ENCODE data around the gene AOAH. TPM values are rescaled to one million over a fixed set of nuclear protein-coding genes. Genes with fewer than 3 reads are reported as not detected.

The AOAH gene
- total and polyA plus RNA-seq, 2 donors (not counting 3 experiments of a cell fraction or from before 2014, with no cell fraction given): not detected

DNA sequence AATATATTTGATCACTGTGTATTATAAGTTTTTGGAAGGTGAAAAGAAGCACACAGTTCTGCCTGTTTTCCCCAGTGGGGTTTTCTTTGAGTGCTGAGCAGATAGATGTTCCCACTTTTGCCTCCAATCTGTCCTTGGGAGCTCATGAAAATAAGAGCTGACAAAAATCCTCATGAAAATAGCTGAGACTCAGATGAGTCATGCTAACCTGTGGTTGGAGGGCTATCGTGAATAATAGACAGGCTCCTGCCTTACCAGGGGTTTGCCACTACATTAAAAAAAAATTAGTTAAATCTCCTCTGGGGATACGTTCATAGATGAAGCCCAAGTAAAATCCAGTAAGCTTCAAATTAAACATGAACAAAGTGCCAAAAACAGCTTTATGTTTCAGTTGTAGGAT is 10.9 kb upstream of the AOAH start:
- H3K36me3 ChIP-seq (ENCODE audit: control insufficient read depth in 2 of 2, extremely low read depth in 1 of 2, insufficient read depth in 2 of 2, low read length in 2 of 2): no peaks in the 10 kb centered on the region
- no peaks in the 10 kb centered on the region for H3K4me1 ChIP-seq (ENCODE audit: control insufficient read depth, extremely low read depth, insufficient read depth, low read length)
- no peaks in the 10 kb centered on the region for H3K9me3 ChIP-seq (replicated peaks; ENCODE audit: control insufficient read depth, insufficient read depth, low read length)
- no peak overlapping the region for H3K9ac ChIP-seq (replicated peaks; ENCODE audit: extremely low read depth, insufficient read depth, low read length)
- TF ChIP-seq MYC (IDR thresholded peaks at IDR 0.05; ENCODE audit: low read depth, low read length): no peak
- TF ChIP-seq FOS (IDR thresholded peaks at IDR 0.05; ENCODE audit: borderline replicate concordance, insufficient read depth, low read length): no peak
- no peak for TF ChIP-seq JUN (IDR thresholded peaks at IDR 0.05; ENCODE audit: borderline replicate concordance, insufficient read depth, insufficient read length, low read depth)
- no peak for TF ChIP-seq POLR2AphosphoS5 (IDR thresholded peaks at IDR 0.05; ENCODE audit: insufficient read depth, low read depth, low read length)
- TF ChIP-seq, protein P1, sequence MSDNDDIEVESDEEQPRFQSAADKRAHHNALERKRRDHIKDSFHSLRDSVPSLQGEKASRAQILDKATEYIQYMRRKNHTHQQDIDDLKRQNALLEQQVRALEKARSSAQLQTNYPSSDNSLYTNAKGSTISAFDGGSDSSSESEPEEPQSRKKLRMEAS (IDR thresholded peaks at IDR 0.05; ENCODE audit: insufficient read depth, insufficient read length): no peak
- TF ChIP-seq, protein P2, sequence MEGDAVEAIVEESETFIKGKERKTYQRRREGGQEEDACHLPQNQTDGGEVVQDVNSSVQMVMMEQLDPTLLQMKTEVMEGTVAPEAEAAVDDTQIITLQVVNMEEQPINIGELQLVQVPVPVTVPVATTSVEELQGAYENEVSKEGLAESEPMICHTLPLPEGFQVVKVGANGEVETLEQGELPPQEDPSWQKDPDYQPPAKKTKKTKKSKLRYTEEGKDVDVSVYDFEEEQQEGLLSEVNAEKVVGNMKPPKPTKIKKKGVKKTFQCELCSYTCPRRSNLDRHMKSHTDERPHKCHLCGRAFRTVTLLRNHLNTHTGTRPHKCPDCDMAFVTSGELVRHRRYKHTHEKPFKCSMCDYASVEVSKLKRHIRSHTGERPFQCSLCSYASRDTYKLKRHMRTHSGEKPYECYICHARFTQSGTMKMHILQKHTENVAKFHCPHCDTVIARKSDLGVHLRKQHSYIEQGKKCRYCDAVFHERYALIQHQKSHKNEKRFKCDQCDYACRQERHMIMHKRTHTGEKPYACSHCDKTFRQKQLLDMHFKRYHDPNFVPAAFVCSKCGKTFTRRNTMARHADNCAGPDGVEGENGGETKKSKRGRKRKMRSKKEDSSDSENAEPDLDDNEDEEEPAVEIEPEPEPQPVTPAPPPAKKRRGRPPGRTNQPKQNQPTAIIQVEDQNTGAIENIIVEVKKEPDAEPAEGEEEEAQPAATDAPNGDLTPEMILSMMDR (IDR thresholded peaks at IDR 0.05; ENCODE audit: extremely low read depth in 1 of 2, insufficient read depth in 1 of 2, low read depth in 1 of 2, low read length in 2 of 2): no peak
- TF ChIP-seq GATA2 (IDR thresholded peaks at IDR 0.05; ENCODE audit: insufficient read depth, insufficient read length, low read depth, low read length): no peak
- no peak for TF ChIP-seq EZH2 (IDR thresholded peaks at IDR 0.05; ENCODE audit: borderline replicate concordance, low read depth, low read length, severe bottlenecking)
- TF ChIP-seq POLR2A (IDR thresholded peaks at IDR 0.05; ENCODE audit: low read depth, low read length): no peak
- H2AFZ ChIP-seq (ENCODE audit: low read depth, low read length): no peak overlapping the region
- no peaks in the 10 kb centered on the region for H3K9me1 ChIP-seq (replicated peaks; ENCODE audit: control insufficient read depth, extremely low read depth, insufficient read depth, low read length)
- no peaks in the 10 kb centered on the region for H3K79me2 ChIP-seq (ENCODE audit: control insufficient read depth, insufficient read depth, low read length)
- no peak overlapping the region for H3K27ac ChIP-seq (ENCODE audit: insufficient read depth, low read depth, low read length)
- FAIRE-seq: no peak
- dilution Hi-C loops (cut with MboI; ENCODE audit: extremely low pct_ligation_motif_present, low sequenced_read_pairs): no loop called here
- ChIA-PET CTCF (no interaction called here), POLR2A (no interaction called here)
- H3K4me3 ChIP-seq (replicated peaks in 1 of 3; ENCODE audit: insufficient read depth in 1 of 3, low read depth in 1 of 3, low read length in 3 of 3): no peak overlapping the region
- H4K20me1 ChIP-seq (replicated peaks; ENCODE audit: control insufficient read depth, extremely low read depth, insufficient read depth, low read length): no peaks in the 10 kb centered on the region
- H3K27me3 ChIP-seq (ENCODE audit: control insufficient read depth in 2 of 2, insufficient read depth in 2 of 2, low read length in 2 of 2): no peaks in the 10 kb centered on the region
- DNase-seq (ENCODE audit: low read depth, low spot score): no peak
- H3K4me2 ChIP-seq (ENCODE audit: insufficient read depth, low read length): no peak overlapping the region
- intact Hi-C loops (cut with micrococcal nuclease): no loop called here
- no TSS peak for BruUV-seq (replicated peaks)

Measured in endothelial cell of umbilical vein (primary cell).